ENCODE measurements around the gene CENPM. TPM values are rescaled to one million over a fixed set of nuclear protein-coding genes. Genes with fewer than 3 reads are reported as not detected.

The CENPM gene
- total and polyA plus RNA-seq, 9 of the 15 experiments (the other 6 are each of a cell fraction or from before 2014, with no cell fraction given), result 11.3 to 67.7 (median 32.3) TPM

DNA sequence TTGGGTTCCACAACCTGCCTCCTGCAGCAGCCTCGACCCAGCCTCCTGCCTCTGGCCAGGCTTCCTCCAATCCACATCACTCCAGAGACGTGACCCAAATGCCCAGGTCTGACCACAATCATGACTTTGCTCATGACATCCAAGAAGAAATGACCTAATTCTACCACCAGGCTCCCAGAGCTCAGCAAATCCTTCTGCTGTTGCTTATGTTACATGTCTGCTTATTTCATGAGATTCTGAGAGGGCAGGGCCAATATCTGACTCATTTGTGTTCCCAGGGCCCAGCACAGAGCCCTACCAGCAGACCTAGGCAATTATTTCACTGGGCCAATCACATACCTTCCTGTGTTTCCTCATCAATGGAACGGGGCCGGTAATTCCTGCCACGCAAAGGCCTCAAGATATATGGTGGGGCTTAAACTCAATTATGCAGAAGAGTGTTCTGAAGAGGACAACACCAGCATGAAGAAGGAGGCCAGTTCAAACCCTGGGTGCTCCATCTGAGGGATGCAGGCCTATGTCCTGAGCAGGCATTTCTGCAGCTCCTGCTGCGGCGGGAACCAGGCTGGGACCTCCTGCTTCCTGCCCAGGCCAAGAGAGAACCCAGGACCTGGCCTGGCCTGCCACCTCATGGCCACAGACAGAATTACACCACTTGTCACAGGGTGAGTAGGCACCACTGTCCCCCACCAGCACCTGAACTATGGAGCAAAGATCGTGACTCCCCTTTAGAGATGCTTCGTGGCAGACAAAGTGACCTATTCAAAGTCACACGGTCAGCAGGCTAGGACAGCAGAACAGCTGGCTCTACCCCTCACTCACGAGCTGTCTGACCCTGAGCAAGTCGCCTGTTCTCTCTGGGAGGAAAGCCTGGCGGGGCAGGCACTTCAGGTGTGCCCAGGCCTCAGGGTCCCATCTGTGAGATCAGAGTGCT is 5.9 kb downstream of the CENPM start (continued):
- TF ChIP-seq SMC3 (conservative IDR thresholded peaks at IDR 0.05; ENCODE audit: insufficient read depth, low read depth, low read length) (peak; percentile 61), RAD21 (CRISPR knock-in tag; conservative IDR thresholded peaks at IDR 0.05 in 1 of 2, IDR thresholded peaks at IDR 0.05 in 1 of 2) (peak; percentile 76 to 78), RB1 (IDR thresholded peaks at IDR 0.05; ENCODE audit: low read depth) (0 out of 2 replicates have a peak, but pooled peaks have one; percentile 39), CCNT2 (IDR thresholded peaks at IDR 0.05; ENCODE audit: borderline replicate concordance, extremely low read depth, insufficient read length, low read depth, low read length) (no peak), CREM (IDR thresholded peaks at IDR 0.05; ENCODE audit: low read depth) (0 out of 2 replicates have a peak, but pooled peaks have one; percentile 17), CC2D1A (IDR thresholded peaks at IDR 0.05) (peak; percentile 32; the same call in 1 of the 2 replicates), DEAF1 (CRISPR knock-in tag; IDR thresholded peaks at IDR 0.05) (peak; percentile 45), STAG1 (CRISPR knock-in tag; IDR thresholded peaks at IDR 0.05; ENCODE audit: borderline replicate concordance) (peak; percentile 89; the same call in 1 of the 2 replicates), ZNF436 (CRISPR knock-in tag; IDR thresholded peaks at IDR 0.05) (no peak), NRF1 (conservative IDR thresholded peaks at IDR 0.05 in 1 of 2, IDR thresholded peaks at IDR 0.05 in 1 of 2) (no peak), SPI1 (IDR thresholded peaks at IDR 0.05; ENCODE audit: borderline replicate concordance, low read depth, low read length) (no peak)
- TF ChIP-seq, protein P1, sequence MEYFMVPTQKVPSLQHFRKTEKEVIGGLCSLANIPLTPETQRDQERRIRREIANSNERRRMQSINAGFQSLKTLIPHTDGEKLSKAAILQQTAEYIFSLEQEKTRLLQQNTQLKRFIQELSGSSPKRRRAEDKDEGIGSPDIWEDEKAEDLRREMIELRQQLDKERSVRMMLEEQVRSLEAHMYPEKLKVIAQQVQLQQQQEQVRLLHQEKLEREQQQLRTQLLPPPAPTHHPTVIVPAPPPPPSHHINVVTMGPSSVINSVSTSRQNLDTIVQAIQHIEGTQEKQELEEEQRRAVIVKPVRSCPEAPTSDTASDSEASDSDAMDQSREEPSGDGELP (CRISPR knock-in tag; IDR thresholded peaks at IDR 0.05; ENCODE audit: borderline replicate concordance), result 0 out of 2 replicates have a peak, but pooled peaks have one; percentile 30
- TF ChIP-seq, protein P2, sequence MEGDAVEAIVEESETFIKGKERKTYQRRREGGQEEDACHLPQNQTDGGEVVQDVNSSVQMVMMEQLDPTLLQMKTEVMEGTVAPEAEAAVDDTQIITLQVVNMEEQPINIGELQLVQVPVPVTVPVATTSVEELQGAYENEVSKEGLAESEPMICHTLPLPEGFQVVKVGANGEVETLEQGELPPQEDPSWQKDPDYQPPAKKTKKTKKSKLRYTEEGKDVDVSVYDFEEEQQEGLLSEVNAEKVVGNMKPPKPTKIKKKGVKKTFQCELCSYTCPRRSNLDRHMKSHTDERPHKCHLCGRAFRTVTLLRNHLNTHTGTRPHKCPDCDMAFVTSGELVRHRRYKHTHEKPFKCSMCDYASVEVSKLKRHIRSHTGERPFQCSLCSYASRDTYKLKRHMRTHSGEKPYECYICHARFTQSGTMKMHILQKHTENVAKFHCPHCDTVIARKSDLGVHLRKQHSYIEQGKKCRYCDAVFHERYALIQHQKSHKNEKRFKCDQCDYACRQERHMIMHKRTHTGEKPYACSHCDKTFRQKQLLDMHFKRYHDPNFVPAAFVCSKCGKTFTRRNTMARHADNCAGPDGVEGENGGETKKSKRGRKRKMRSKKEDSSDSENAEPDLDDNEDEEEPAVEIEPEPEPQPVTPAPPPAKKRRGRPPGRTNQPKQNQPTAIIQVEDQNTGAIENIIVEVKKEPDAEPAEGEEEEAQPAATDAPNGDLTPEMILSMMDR (IDR thresholded peaks at IDR 0.05 in 2 of 3, conservative IDR thresholded peaks at IDR 0.05 in 1 of 3; ENCODE audit: insufficient read depth in 2 of 3, low read depth in 1 of 3, low read length in 3 of 3), result peak; percentile 77 to 83 (median 79)

All from K562 (cell line).